ENCODE results near the gene MYCBPAP.

The MYCBPAP gene

DNA sequence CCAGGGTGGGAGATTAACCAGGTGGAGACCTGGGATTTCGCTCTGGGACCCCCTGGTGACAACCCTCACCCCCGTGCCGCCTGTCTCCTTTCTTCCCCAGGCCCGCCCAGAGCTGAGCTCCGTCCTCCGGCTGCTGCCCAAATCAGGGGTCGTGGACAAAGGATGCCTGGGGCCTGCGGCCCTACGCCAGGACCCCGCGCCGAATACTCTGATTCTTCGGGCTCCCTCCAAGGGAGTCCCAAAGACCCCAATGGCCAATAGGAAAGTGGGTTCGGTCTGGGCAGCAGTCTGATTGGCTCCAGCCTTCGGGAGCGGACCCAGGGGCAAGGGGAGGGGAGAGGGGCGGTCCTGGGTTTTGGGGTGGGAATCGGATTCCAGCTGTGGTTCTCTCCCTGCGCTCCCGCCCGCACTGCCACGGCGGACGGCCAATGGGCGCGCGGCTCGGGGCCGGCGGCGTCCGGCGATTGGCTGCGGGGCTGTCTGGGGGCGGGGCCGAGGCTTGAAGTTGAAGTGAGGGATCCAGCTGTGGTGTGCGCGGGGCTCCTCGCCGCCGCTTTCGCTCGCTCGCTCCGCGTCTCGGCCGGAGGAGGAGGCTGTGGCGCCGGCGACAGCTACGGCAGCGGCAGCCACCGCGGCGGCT is 52.1 kb downstream of the MYCBPAP start, which contains the start of gene CACNA1G:
Gene CACNA1G, plus strand, starts transcription at position 531 of the 640 bp plus-strand sequence. CDS start 745 bp downstream, outside the sequence.
- DNase-seq, result peak; percentile 94

DNA sequence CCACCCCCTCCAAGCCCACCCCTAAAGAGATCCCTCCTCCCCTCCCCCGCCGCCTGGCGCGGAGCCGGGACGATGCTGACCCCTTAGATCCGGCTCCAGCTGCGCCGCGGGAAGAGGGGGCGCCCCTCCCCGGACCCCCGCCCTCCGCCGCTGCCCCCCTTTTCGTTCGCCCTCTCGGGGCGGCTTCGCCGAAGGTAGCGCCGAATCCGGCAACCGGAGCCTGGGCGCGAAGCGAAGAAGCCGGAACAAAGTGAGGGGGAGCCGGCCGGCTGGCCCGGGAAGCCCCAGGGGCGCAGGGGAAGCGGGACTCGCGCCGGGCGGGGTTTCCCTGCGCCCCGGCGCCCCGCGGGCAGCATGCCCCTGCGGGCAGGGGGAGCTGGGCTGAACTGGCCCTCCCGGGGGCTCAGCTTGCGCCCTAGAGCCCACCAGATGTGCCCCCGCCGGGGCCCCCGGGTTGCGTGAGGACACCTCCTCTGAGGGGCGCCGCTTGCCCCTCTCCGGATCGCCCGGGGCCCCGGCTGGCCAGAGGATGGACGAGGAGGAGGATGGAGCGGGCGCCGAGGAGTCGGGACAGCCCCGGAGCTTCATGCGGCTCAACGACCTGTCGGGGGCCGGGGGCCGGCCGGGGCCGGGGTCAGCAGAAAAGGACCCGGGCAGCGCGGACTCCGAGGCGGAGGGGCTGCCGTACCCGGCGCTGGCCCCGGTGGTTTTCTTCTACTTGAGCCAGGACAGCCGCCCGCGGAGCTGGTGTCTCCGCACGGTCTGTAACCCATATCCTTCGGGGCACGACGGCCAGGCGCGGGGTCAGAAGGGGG is 52.9 kb downstream of the MYCBPAP start:
- no peak for DNase-seq

DNA sequence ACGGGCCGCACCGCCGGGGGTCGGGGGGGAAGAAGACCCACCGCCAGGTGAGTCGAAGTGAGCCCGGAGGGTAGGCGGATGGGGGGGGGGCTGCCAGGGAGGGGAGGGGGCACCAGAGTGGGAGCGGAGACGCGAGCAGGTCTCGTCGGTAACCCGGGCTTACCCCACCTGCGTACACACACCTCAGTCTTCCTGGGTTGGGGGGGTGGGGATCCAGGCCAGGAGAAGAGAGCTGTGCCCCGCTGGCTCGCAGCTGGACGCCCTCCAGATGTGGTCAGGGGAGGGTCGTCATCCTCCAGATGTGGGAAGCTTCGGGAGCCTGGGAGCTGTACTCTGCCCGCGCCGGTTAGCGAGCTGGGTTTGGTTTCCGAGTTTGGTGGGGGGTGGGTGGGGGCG is 53.5 kb downstream of the MYCBPAP start:
- DNase-seq, result no peak

DNA sequence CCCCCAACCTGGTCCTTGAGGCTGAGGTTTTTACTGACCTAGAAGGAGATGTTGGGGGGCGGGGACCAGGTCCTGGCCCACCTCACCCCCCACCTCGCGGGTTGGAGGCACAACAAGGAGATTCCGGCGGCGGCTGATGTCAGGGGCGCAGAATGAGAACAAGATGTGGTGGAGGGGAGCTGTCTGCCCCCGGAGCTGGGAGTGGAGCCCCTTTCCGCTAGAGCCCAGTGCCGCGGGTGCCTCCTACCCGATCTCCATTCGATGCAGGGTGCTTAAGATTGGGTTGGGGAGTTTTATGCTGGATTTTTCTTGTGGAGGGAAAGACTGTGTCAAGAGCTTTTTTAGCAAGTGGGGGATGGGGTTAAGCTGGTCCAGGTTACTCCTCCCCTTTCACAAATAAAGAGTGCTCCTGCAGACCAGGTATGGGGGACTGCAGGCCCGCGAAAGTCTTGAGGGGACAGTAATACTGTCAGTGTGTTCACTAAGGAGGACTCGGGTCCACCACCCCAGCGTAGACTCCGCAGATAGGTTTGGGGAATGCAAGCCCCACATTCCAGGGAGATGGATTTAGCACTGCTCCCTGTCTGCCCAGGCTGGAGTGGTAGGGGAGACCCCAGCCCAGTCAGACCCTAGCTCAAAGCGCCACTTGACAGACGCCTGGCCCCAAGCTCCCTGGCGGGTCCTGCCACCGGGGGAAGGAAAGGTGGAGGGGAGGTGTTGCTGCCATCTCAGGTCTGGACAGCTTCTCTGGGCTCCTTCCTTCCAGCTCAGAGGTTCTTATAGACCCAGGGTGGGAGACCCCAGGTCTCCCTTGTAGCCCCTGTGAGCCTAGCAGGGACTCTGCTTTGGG is 54.2 kb downstream of the MYCBPAP start:
- no peak for DNase-seq

DNA sequence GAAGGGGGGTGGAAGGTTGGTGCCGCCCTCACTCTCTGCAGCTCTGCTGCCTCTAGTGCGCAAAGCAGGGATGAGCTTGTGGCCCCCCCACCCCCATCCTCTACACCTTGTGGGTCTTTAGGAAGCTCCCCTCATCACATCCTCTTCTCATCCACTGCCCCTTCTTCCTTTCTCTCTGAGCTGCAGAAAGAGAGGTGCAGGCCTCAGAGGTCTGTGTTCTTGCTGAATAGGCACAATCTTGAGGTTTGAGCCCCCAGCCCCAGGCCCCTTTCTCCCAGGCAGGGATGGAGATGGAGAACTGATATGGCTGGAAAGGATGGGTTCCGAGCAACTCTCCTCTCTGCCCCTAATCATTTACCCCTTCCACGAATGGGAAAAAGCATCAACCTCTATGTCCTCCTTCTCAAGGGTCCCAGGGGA is 54.9 kb downstream of the MYCBPAP start:
- DNase-seq, result no peak

DNA sequence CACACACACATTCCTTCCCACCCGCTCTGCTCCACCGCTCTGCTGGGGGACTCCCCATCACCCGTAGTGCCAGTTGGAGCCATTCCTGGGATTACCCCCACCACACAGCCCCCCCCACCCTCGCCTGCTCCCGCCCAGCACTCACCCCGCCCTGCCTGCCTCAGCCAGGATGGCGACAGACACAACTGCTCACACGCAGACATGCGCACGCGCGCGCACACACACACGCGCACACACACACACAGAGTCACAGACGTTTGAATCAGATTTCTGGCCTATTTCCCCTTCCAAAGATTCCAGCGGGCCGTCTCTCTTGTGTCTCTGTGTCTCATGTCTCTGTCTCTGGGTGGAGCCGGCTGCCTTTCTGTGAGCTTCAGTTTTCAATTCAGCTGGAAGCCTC is 56.7 kb downstream of the MYCBPAP start:
- DNase-seq, result no peak

DNA sequence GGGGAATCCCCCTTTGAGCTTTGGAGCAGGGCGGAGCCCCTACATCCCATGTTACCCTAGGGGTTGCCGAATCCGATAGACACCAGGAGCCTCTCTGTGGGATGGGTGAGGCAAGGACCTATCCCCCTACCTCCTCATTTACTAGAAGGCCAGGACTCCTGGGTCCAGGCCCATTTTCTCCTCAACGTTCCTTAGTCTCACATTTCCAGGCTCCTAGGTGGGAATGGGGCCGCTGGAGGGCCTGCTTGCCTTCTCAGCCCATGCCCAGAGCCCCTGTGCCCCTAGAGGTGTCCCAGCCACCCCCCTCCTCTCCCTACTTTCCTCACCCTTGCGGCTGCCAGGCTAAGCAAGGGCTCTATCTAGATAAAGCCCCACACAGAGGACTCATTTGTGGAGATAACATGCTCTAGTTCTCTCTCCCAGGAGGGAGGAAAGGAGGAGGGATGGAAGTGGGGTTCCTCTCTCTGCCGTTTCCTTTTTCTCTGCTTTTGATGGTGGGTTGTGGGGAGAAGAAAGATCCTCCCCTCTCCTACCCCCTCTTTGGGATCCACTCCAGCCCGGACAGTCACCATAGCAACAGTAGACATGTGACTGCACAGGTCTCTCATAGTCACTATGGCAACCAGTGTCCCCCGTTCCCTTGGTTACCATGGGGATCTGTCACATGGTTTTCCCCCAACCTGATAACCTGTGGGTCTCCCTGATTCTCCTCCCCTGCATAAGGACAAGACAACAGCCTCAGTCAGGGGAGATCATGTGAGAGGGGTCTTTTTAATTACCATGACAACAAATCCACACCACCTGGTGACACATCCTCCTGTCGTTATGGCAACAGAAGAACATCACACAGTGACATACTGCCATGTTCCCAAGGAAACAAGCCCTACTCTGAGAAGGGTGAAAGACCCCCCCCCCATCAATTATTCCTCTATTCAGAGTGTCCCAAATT is 57.4 kb downstream of the MYCBPAP start:
- no peak for DNase-seq

DNA sequence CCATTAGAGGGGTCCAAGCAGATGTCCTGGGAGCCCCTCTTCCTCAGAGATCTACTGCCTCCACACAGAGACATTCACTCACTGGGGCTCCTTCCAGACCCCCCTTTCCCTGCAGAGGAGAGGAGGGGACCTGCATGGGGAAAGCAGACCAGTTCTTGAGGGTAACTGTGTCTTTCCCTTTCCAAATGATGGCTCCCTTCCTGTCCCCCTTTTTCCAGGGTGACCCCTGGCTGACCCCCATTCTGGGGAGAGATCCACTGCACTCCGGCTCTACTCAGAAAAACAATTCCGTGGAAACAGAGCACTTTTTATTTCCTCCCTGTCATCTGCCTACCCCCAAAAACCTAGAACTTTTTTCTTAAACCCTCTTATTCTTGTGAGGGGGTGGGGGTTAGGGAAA is 58.6 kb downstream of the MYCBPAP start:
- DNase-seq, result no peak

DNA sequence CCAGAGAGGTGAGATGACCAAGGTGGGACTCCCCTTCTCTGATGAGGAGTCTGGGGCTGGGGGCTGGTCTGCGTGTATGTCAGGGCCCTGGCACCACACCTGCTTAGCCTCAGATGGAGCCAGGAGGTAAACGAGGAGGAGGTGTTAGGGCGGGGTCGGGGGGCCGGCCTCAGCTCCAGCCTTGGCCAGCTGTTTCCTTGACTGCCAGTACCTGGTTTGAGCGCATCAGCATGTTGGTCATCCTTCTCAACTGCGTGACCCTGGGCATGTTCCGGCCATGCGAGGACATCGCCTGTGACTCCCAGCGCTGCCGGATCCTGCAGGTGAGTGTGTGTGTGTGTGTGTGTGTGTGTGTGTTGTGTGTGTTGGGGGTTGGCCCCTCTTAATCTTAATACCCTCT is 60.4 kb downstream of the MYCBPAP start:
- no peak for DNase-seq

DNA sequence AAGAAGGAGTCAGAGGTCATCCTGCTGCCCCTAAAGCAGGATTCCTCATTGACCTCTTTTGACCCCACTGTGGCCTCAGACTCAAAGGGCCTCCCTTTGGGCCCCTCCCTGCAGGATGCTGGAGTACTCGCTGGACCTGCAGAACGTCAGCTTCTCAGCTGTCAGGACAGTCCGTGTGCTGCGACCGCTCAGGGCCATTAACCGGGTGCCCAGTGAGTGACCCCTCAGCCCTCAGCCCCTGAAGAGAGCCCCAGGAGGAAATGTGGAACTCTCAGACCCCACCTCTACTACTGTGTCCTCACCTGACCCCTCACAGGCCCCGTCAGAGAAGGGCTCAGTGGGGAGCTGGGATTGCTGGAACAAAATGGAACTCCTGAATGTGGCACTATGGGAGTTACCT is 61.4 kb downstream of the MYCBPAP start:
- DNase-seq, result no peak

DNA sequence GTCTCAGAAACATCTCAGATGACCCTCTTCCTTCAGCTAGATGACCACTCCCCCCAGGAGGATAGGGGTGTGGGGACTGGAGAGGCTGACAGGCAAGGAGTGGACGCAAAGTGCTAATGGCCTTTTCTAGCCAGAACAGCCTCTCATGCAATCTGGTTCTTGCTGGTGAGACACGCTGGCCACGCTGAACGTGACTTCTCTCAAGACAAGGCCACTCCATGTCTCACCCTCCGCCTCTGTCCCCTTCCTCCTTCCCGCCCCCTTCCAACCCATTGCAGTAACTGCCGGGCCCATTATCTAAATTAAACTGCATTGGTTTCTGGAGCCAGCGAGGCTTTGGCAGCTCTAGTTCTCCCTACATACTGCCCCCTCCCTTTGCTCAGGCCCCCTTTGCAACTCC is 61.8 kb downstream of the MYCBPAP start:
- no peak for DNase-seq

DNA sequence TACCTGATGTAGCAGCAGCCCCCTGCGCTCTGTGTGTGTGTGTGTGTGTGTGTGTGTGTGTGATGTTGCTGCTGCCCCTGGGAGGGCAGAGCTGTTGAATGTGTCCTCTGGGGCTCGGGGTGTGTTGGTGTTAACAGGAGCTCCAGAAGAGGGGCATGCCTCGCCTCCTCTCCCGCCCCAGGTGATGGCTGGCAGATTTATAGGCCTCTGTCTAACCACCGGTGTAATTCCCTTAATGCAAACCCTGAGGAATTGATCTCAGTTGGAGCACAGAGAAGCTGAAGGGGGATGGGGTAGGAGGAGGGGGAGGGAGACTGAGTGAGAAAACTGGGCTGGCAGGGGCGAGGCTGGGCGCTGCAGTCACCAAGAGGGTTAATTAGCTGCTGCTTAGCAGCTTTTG is 62.3 kb downstream of the MYCBPAP start:
- DNase-seq, result no peak

DNA sequence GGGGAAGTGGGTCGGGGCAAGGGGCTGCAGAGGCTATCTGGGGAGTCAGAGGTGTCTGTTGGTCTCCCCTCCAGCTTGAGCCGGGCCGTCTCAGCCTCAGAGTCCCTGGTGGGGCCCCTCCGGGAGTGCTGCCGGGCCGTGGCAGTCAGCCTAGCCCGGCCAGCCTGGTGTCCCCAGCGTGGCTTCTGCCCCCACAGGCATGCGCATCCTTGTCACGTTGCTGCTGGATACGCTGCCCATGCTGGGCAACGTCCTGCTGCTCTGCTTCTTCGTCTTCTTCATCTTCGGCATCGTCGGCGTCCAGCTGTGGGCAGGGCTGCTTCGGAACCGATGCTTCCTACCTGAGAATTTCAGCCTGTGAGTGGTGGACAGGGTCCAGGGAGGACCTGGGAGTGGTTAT is 63.4 kb downstream of the MYCBPAP start:
- no peak for DNase-seq

DNA sequence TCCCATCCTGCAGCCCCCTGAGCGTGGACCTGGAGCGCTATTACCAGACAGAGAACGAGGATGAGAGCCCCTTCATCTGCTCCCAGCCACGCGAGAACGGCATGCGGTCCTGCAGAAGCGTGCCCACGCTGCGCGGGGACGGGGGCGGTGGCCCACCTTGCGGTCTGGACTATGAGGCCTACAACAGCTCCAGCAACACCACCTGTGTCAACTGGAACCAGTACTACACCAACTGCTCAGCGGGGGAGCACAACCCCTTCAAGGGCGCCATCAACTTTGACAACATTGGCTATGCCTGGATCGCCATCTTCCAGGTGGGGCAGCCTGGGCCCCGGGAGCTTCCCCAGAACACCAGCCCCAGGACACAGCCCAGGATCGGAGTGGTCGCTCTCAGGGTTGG is 64.3 kb downstream of the MYCBPAP start:
- no peak for DNase-seq

DNA sequence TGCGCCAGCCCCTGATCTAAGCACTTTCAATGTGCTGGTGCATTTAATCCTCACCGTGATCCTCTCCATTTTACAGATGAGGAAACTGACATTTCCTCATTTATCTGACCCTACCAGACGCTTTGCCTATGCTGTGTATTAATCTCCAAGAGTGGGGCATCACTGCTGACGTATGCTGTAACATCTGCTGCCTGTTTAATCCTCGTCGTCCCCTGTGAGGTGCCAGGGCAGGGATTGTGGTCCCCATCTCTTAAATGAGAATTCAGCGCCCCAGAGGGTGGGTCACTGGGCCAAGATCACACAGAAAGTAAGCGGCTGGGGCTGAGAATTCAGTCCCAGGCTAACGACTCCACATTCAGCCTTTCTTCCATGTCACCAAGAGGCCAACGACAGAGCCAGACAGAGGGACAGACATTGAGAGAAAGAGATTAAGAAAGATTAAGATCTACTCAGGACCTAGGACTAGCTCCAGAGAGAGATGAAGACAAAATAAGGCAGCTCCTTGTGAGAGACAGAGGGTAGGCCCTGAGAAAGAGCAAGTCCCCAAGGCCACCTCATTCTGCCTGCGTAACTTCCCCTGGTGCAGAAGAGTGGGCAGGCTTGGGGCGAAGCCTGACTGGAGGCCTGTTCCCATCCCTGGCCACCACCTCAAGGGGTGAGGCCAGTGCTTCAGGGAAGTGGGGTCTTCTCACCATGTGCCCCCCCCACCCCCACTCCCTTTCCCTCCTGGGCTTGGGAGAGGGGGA is 65.8 kb downstream of the MYCBPAP start:
- no peak for DNase-seq

DNA sequence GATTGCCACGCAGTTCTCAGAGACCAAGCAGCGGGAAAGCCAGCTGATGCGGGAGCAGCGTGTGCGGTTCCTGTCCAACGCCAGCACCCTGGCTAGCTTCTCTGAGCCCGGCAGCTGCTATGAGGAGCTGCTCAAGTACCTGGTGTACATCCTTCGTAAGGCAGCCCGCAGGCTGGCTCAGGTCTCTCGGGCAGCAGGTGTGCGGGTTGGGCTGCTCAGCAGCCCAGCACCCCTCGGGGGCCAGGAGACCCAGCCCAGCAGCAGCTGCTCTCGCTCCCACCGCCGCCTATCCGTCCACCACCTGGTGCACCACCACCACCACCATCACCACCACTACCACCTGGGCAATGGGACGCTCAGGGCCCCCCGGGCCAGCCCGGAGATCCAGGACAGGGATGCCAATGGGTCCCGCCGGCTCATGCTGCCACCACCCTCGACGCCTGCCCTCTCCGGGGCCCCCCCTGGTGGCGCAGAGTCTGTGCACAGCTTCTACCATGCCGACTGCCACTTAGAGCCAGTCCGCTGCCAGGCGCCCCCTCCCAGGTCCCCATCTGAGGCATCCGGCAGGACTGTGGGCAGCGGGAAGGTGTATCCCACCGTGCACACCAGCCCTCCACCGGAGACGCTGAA is 67.5 kb downstream of the MYCBPAP start:
- no peak for DNase-seq

DNA sequence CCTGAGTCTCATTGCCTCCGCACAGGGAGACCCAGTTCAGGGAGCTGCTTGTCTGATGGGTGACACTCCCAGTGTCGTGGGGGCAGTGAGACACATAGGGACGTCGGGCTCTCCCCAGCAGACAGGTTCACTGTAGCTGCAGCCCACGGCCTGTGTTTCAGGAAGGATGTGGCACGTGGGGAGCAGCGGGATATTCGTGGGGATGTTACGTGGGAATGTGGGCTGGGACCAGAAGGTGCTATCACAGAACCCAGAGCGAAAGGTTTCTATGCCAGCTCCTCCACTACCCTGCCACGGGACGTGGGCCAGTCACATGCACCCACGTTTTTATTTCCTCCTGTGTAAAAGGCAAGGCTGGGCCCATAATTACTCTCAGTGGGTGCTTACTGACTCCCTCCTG is 68.6 kb downstream of the MYCBPAP start:
- no peak for DNase-seq

DNA sequence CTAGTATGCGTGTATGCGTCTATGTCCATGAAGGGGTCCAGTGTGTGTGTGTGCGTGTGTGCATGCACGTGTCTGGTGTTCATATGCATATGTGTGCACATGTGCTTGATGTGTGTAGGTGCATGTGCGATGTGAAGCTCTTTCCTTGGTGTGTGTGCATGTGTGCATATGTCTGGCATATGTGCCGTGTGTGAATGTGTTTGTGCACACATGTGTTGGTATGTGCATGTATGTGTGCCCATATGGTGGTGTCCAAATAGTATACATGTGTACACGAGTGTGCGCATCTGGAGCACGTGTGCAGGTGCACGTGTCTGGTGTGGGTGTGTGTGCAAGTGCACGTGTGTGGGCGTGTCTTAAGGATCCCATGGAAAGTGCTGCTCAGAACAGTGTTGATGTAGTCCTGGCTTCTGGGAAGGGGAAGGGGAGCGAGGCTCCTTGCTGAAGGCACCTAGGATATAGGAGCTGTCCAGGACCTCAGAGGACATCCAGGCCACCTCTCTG is 69.3 kb downstream of the MYCBPAP start:
- DNase-seq, result no peak

DNA sequence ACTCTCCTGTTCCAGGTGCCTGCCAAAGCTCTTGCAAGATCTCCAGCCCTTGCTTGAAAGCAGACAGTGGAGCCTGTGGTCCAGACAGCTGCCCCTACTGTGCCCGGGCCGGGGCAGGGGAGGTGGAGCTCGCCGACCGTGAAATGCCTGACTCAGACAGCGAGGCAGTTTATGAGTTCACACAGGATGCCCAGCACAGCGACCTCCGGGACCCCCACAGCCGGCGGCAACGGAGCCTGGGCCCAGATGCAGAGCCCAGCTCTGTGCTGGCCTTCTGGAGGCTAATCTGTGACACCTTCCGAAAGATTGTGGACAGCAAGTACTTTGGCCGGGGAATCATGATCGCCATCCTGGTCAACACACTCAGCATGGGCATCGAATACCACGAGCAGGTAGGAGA is 69.9 kb downstream of the MYCBPAP start:
- DNase-seq, result no peak

DNA sequence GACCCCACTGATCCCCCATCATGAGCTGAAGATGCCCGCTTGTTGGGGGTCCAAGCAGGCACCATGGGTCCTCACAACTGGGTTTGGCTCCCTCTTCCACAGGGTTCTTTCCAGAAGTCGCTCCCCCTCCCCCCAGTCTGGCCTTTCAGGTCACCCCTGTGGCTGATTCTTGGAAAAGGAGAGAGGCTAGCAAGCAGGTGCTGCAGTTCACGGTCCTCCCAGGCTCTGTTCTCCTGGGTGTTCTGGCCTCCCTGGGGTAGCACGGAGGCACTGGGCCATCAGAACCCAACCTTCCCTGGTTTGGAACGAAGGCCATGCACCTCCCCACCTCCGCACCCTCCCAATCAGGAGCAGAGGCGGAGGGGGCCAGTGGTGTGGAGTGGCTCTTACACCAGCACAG is 71.2 kb downstream of the MYCBPAP start:
- DNase-seq, result no peak

DNA sequence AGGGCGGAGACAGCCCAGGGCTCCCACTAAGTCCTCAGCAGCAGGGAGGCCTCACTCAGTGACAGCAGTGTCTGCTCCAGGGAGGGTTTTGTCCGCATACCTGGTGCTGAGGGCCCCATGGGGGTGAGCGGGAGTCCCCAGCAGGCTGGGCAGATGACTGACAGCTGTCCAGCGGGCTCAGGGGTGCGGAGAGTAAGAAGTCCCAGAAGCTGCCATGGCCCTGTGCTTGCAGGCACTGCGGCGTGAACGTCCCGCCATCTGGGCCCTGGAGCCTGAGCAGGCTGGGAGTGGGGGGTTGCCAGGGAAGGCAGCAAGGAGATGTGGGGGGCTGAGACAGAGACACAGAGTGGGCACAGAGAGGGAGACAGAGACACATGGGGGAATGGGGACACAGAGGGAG is 72.4 kb downstream of the MYCBPAP start:
- DNase-seq, result no peak

Measured in stimulated activated CD4-positive, alpha-beta T cell treated with anti-CD3 and anti-CD28 coated beads, Interleukin-15, amount 100 ng/mL, for 24 hours (primary cell).